Hepatocyte (in vitro differentiated cells): ENCODE results near the gene THAP4.

Source experiments
- EZH2phosphoT487 ChIP-seq: fragments of 200-600 bp; sonication (generic); IDR thresholded peaks from one replicate; pipeline ENCODE4 v1.6.1; 2018; ENCODE audit warnings: antibody characterized with exemption, mild to moderate bottlenecking, low read depth, moderate library complexity; ENCODE audit not compliant: unreplicated experiment, severe bottlenecking
- TF ChIP-seq, protein P1 (sequence below): fragments of 200-600 bp; sonication (generic); IDR thresholded peaks from 2 replicates; pipeline ENCODE4 v1.5.1; 2016; ENCODE audit warnings: antibody characterized with exemption, mild to moderate bottlenecking; ENCODE audit not compliant: poor library complexity

DNA sequence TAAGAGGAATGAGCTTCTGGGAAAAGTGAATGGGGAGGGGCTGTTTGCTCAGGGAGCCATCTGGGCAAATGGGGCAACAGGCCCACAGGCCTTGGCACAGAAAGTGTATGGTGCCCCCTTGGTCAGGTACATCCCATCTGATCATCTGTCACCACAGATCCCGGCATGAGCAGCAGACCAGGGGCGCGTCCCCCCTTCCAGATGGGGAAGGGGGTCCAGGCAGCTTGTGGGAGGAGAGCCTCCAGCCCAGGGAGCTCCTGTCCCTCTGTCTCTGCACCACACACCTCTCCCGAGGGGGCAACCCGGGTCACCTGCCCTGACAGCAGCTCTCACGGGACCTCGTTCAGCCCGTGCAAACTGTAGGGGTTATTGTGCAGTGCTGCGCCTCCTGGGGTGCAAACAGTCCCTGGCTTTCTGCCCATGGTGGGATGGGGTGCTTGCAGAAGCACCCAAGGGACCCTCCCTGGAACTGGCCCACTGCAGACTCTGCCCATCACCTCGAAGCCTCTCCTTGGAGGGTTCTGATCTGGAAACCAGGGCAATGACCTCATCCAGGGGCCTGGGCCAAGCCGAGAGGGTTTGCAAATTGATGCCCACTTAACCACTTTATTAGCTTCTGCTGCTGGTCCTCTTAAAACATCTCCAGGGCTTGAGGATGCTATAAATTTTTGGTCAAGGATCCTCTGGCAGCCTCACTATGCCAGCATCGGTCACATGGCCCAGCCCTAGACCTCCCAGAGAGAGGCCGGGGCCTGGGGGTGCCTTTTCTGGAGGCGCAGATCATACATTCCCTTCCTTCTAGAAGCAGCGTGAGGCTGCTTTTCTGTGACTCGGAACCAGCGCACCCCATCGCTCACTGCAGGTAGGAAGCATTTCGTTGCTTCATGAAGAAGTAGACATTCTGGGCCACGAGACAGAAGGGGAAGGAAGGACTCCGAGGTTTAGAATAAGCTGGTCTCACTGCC lies 86.1 kb downstream of the THAP4 start:
- TF ChIP-seq, protein P1, sequence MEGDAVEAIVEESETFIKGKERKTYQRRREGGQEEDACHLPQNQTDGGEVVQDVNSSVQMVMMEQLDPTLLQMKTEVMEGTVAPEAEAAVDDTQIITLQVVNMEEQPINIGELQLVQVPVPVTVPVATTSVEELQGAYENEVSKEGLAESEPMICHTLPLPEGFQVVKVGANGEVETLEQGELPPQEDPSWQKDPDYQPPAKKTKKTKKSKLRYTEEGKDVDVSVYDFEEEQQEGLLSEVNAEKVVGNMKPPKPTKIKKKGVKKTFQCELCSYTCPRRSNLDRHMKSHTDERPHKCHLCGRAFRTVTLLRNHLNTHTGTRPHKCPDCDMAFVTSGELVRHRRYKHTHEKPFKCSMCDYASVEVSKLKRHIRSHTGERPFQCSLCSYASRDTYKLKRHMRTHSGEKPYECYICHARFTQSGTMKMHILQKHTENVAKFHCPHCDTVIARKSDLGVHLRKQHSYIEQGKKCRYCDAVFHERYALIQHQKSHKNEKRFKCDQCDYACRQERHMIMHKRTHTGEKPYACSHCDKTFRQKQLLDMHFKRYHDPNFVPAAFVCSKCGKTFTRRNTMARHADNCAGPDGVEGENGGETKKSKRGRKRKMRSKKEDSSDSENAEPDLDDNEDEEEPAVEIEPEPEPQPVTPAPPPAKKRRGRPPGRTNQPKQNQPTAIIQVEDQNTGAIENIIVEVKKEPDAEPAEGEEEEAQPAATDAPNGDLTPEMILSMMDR, result no peak
- TF ChIP-seq EZH2phosphoT487, result no peak
